Measurements from ENCODE around the gene PHKA2. TPM values are rescaled to one million over a fixed set of nuclear protein-coding genes. Genes with fewer than 3 reads are reported as not detected.

Gene PHKA2
- 11.0 and 12.0 TPM in 2 replicates for total RNA-seq

GRCh38 chrX:18983666-18984380 lies at the start of gene PHKA2:
PHKA2 (minus strand) TSS chrX:18984114; CDS start chrX:18983932, 182 bp downstream.

Other genes with a start within 250 kb of the PHKA2 start
- gene ADGRG2, start 138.4 kb upstream of the PHKA2 start, total RNA-seq = under 0.01 TPM in 1 of 2 replicates, not detected in the other